SK-N-SH (cell line): ENCODE data around the gene TPSB2. TPM values are rescaled to one million over a fixed set of nuclear protein-coding genes. Genes with fewer than 3 reads are reported as not detected.

Experiments used
- CTCF ChIA-PET: fragments of 300-600, 350-600 bp; formaldehyde crosslinking; extraction: SDS; loops from one replicate; lab custom pipeline; 2021; lab: Yijun Ruan, JAX
- POLR2A ChIA-PET: fragments of 350-600 bp; sonication (Branson Sonifier 250); formaldehyde crosslinking; extraction: SDS; loops from one replicate; lab custom pipeline; 2020; ENCODE audit warnings: antibody characterized with exemption, inconsistent platforms; lab: Yijun Ruan, JAX
- DNase-seq: peaks from one replicate; pipeline ENCODE4 v3.0.0; 2012
- H2AFZ ChIP-seq: fragments of 200-600 bp; sonication (generic); 2 replicates; pipeline ENCODE4 v1.8.1; 2016; ENCODE audit warnings: antibody characterized with exemption, mild to moderate bottlenecking, low read depth
- H3F3A ChIP-seq: fragments of 200-600 bp; sonication (generic); replicated peaks from 2 replicates; pipeline ENCODE3; 2016; ENCODE audit warnings: antibody characterized with exemption, mild to moderate bottlenecking; ENCODE audit not compliant: insufficient read depth
- H3K27ac ChIP-seq, 2 experiments: fragments of 200-500 bp in 1 of 2; fragments of 200-600 bp in 1 of 2; sonication (Bioruptor generic) in 1 of 2; sonication (generic), shearing (Covaris generic) in 1 of 2; 2 replicates each; pipeline versions ENCODE4 v1.5.1 to v1.6.1; 2014 to 2016; ENCODE audit warnings: low read depth in 2 of 2, inconsistent platforms in 1 of 2, low read length in 1 of 2, mild to moderate bottlenecking in 1 of 2, mixed read lengths in 1 of 2
- H3K27me3 ChIP-seq: fragments of 200-600 bp; sonication (generic), shearing (Covaris generic); 2 replicates; pipeline ENCODE4 v1.6.1; 2016; ENCODE audit warnings: mixed run types; ENCODE audit not compliant: insufficient read depth
- H3K36me3 ChIP-seq, 2 experiments: fragments of 200-500 bp in 1 of 2; fragments of 200-600 bp in 1 of 2; sonication (Bioruptor generic) in 1 of 2; sonication (generic) in 1 of 2; replicated peaks in 1 of 2; 2 replicates each; pipeline versions ENCODE3 to v1.5.1; 2014 to 2016; ENCODE audit warnings: low read length in 1 of 2, mild to moderate bottlenecking in 1 of 2; ENCODE audit not compliant: insufficient read depth in 2 of 2, control insufficient read depth in 1 of 2
- H3K4me1 ChIP-seq, 2 experiments: fragments of 200-500 bp in 1 of 2; fragments of 200-600 bp in 1 of 2; sonication (Bioruptor generic) in 1 of 2; sonication (generic), shearing (Covaris generic) in 1 of 2; 2 replicates each; pipeline versions ENCODE4 v1.5.1 to v1.6.1; 2014 to 2016; ENCODE audit warnings: low read depth in 1 of 2, low read length in 1 of 2, mixed run types in 1 of 2; ENCODE audit not compliant: insufficient read depth in 2 of 2, control insufficient read depth in 1 of 2
- H3K4me2 ChIP-seq: fragments of 200-600 bp; sonication (generic), shearing (Covaris generic); 2 replicates; pipeline ENCODE4 v1.6.1; 2017; ENCODE audit warnings: mixed run types
- H3K4me3 ChIP-seq, 2 experiments: fragments of 200-500 bp in 1 of 2; fragments of 200-600 bp in 1 of 2; sonication (Bioruptor generic) in 1 of 2; sonication (generic), shearing (Covaris generic) in 1 of 2; 2 replicates each; pipeline versions ENCODE4 v1.5.1 to v1.8.1; 2014 to 2016; ENCODE audit warnings: low read depth in 2 of 2, inconsistent platforms in 1 of 2, low read length in 1 of 2, mild to moderate bottlenecking in 1 of 2, mixed read lengths in 1 of 2, moderate library complexity in 1 of 2
- H3K79me2 ChIP-seq: fragments of 200-600 bp; sonication (generic); 2 replicates; pipeline ENCODE4 v1.8.1; 2017; ENCODE audit warnings: mild to moderate bottlenecking; ENCODE audit not compliant: insufficient read depth
- H3K9ac ChIP-seq: fragments of 200-600 bp; sonication (generic); 2 replicates; pipeline ENCODE4 v1.6.1; 2017; ENCODE audit warnings: mixed run types
- H3K9me2 ChIP-seq: fragments of 200-600 bp; sonication (generic); 2 replicates; pipeline ENCODE4 v1.6.1; 2017; ENCODE audit warnings: mixed run types
- H3K9me3 ChIP-seq: fragments of 200-600 bp; sonication (generic); 2 replicates; pipeline ENCODE4 v1.6.1; 2017; ENCODE audit warnings: mixed run types, mild to moderate bottlenecking, moderate library complexity
- H4K20me1 ChIP-seq: fragments of 200-600 bp; sonication (generic); 2 replicates; pipeline ENCODE4 v1.6.1; 2017; ENCODE audit warnings: mild to moderate bottlenecking, mixed run types; ENCODE audit not compliant: insufficient read depth
- CTCF ChIP-seq: fragments of 200-600 bp; sonication (generic); IDR thresholded peaks from 2 replicates; pipeline ENCODE4 v1.6.1; 2017; ENCODE audit warnings: antibody characterized with exemption, mild to moderate bottlenecking, moderate library complexity
- FOXM1 ChIP-seq: IDR thresholded peaks from 2 replicates; pipeline ENCODE4 v1.4.0; 2012; ENCODE audit warnings: low read depth, mild to moderate bottlenecking
- IRF3 ChIP-seq: fragments of 150-350 bp; IDR thresholded peaks from 2 replicates; pipeline ENCODE4 v1.6.1; 2016; ENCODE audit warnings: mild to moderate bottlenecking, low read depth, low read length
- MEF2A ChIP-seq: IDR thresholded peaks from 2 replicates; pipeline ENCODE4 v1.4.0; 2012; ENCODE audit warnings: low read depth, borderline replicate concordance
- RAD21 ChIP-seq: IDR thresholded peaks from 2 replicates; pipeline ENCODE4 v1.6.1; 2012; ENCODE audit warnings: mild to moderate bottlenecking, low read length
- REST ChIP-seq: IDR thresholded peaks from 2 replicates; pipeline ENCODE4 v1.6.1; 2012; ENCODE audit warnings: mild to moderate bottlenecking, low read depth, low read length, moderate library complexity
- RFX5 ChIP-seq: IDR thresholded peaks from 2 replicates; pipeline ENCODE4 v1.6.1; 2012; ENCODE audit warnings: mild to moderate bottlenecking, improper control_type of control experiment, low read length
- WGBS: methylation state at CpG from one replicate; pipeline ENCODE4 v1.1.6; 2017; ENCODE audit warnings: low lambda C conversion rate; 5-methylcytosine and 5-hydroxymethylcytosine counted together
- polyA plus RNA-seq, 3 experiments: library from polyadenylated mRNA; depleted of rRNA; stranded (reverse); fragments of >200 nt; gene quantifications; 2 replicates each; pipeline ENCODE4 v1.2.3, GENCODE V29; 2012
- TF ChIP-seq, protein P1 (sequence below): fragments of 150-350 bp; IDR thresholded peaks from 2 replicates; pipeline ENCODE4 v1.6.1; 2017; ENCODE audit warnings: antibody characterized with exemption, low read length, low read depth, borderline replicate concordance

Gene TPSB2
- polyA plus RNA-seq, 1 of the 3 experiments (the other 2 are of a cell fraction): not detected

DNA sequence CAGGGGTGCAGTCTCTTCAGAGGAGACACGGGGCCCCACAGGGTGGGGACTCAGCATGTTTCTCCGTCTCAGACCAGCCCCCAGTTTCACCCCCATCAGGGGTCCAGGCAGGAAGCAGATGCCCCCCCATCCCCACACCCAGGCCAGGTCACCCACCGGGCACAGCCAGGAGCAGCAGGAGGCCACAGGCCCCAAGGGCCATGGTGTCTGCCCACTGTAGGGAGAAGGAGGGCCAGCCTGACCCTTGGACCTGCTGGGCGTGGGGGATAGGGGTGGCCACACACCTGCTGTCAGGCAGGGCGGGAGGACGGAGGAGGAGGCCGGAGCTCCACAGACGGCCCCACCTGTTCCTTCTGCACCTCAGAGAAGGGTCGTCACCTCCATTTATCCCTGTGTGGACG, 4.9 kb downstream of the TPSB2 start, which contains the start of gene TPSG1 (continued):
- no peak for TF ChIP-seq REST

DNA sequence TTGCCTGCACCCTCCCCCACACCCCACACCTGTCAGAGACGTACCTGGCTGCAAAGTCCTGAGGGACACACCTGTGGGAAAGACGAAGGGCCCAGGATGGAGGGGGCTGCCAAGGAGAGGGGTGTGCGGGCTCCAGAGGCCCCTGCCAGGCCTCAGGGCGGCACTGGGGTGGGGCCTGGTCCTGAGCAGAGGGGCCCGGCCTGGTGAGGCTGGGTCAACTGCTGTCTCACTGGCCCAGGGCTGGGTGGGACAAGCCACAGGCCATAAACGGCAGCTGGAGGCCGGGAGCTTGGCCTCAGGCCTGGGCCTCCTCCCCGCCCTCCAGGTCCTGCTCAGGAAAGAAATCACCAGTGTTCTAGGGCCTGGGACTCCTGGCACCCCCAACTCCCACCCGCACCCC, 5.4 kb downstream of the TPSB2 start:
- WGBS: no CpG with 5 or more reads among the region's 9 CpGs
- peaks cover 50% of the 10 kb centered on the region for H3K27me3 ChIP-seq
- H4K20me1 ChIP-seq: 0 out of 2 replicates have a peak, but pooled peaks cover 8% of the 10 kb centered on the region
- no peak overlapping the region for H3K4me3 ChIP-seq
- H3K79me2 ChIP-seq: no peaks in the 10 kb centered on the region
- no peak for DNase-seq
- H3K27ac ChIP-seq: no peak overlapping the region
- H3K9me2 ChIP-seq: no peaks in the 10 kb centered on the region
- CTCF ChIA-PET: interaction anchor here (1.0 kb wide), 1 partner anchor 30 kb away, joined by 4 read pairs; no protein-coding TSS in a partner anchor
- H3K36me3 ChIP-seq: no peaks in the 10 kb centered on the region
- TF ChIP-seq IRF3 (no peak), MEF2A (no peak), CTCF (no peak), RFX5 (no peak), RAD21 (no peak), FOXM1 (no peak)
- TF ChIP-seq, protein P1, sequence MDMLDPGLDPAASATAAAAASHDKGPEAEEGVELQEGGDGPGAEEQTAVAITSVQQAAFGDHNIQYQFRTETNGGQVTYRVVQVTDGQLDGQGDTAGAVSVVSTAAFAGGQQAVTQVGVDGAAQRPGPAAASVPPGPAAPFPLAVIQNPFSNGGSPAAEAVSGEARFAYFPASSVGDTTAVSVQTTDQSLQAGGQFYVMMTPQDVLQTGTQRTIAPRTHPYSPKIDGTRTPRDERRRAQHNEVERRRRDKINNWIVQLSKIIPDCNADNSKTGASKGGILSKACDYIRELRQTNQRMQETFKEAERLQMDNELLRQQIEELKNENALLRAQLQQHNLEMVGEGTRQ: no peak
- no peak overlapping the region for H3K4me2 ChIP-seq
- POLR2A ChIA-PET: no interaction called here
- no peak overlapping the region for H3K9ac ChIP-seq
- no peaks in the 10 kb centered on the region for H3F3A ChIP-seq
- H3K9me3 ChIP-seq: no peaks in the 10 kb centered on the region
- no peak overlapping the region for H2AFZ ChIP-seq
- H3K4me1 ChIP-seq: no peaks in the 10 kb centered on the region
